AML-193 (cell line): ENCODE results near the gene EIF4A2.

Source experiments
- DNase-seq, 2 experiments: peaks; one replicate each; lab custom pipeline; 2025; lab: John Stamatoyannopoulos, UW

EIF4A2 gene

DNA sequence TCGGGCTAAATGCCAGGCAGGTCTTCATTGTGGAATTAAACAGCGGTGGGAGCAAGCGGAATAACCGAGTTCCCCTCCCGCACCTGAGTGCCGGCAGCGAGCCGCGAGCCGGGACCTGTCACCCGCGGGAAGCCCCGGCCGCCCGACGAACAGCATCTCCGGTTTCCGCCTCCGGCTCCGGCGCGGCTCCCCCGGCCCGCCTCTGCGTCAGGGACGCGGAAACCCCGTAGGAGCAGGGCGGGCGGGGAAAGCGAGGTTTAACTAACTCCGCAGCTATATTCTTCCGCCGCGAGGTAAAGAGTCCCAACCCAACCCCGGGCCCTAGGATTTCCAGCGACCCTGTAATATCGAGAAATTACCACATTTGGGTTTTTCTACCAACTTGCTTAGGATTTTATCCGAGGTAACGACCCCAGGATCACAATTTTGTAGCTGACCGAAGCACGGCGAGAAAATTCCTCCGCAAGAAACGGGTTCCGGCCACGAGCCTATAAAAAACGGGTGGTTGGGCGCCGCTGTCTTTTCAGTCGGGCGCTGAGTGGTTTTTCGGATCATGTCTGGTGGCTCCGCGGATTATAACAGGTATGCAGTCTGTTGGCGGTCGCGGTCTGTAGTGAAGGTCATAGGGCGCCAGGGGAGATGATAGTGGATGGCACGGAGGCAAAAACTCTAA is at the start of gene EIF4A2:
EIF4A2 (plus strand) TSS at position 520 of the 673 bp plus-strand sequence; CDS start at position 554, 34 bp downstream.
- DNase-seq = peak; percentile 83 to 90

DNA sequence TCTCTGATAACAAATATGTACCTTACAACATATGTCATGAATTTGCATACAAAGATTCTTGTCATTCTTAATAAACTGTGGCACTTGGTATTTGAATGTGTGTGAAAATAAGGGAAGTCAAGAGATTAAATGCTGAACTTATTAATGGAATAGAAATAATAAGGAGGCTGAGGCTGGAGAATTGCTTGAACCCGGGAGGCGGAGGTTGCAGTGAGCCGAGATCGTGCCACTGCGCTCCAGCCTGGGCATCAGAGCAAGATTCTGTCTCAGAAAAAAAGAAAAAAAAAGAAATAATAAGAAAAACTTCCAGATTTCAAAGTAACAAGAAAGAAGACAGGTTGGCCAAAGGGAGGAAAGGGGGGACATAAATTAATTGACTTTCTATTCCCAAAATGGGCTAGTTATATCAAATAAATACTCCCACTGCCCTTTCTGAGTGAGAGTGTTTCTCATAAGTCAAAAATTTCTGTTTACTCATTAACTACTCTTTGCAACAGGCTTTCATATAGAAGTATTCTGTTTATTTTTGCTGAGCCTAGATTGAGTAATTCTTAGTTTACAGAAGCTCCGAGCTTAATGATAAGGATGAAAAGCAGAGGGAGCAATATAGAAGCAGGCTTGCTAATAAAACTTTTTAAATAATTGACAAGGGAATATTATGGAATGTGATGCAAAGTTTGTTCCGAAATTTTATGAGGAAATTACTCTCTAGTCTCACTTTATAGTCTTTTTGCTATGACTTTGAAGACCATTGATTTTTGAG is 40.6 kb upstream of the EIF4A2 start:
- DNase-seq = no peak

DNA sequence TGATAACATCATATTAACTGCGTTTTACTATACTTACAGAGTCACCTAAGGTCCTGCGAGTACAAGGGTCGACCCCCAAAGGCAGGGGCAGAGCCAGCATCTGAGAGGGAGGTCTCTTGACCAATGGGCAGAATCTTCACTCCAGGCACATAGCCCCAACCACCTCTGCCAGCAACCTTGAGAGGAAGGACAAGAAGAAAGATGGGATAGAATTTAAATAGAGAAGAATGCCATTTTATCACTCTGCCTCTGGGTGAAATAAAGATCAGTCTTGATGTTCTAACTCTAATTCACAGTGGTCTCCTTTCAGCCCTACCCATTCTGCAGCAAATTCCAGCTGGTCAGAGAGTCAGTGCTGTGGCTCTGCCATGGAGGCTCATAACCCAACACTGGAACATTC is 39.7 kb upstream of the EIF4A2 start:
- no peak for DNase-seq

- no peak for DNase-seq
Measured at GRCh38 chr3:186746008-186746407, 37.4 kb upstream of the EIF4A2 start.

GRCh38 chr3:186750316-186750715 is 33.1 kb upstream of the EIF4A2 start:
- DNase-seq = no peak

DNA sequence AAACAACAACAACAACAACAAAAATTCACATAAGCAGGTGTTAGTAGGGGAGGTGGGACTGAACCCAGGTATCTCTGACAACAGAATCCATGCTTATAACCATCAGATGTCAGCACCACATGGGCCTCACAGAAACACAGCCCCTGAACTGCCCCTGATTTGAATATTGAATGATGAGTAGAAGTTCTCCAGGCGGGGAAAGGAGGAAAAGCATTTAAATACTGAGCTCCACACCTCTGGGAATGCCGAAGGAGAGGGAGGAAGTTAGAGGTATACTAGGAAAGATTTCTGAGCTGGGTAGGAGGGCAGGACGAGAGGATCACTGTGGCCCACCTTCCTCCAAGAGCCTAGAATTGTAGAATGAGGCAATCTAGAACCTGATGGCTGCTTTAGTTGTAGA is 31.9 kb upstream of the EIF4A2 start:
- no peak for DNase-seq

DNA sequence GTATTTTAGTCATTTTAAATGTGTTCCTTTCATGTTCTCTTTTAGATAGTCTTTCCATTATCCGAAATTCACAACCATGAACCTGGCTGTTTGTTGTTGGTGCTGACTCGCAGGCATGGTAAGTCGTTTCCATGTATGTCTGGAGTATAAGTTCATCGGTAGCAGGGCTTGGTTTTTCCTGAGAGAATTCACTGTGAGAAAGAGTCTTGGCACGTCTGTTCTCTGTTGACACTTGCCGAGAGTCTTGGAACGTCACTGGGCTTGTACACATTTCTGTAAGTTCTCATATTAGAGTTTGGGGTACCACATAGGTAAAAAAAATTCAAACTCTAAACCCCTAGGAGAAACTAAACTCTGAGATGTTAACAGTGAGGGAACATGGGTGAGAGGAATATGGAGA is 29.4 kb upstream of the EIF4A2 start:
- DNase-seq = no peak

- no peak for DNase-seq
Measured at GRCh38 chr3:186754871-186755270, 28.5 kb upstream of the EIF4A2 start.

GRCh38 chr3:186757214-186757613 is 26.2 kb upstream of the EIF4A2 start:
- no peak for DNase-seq

DNA sequence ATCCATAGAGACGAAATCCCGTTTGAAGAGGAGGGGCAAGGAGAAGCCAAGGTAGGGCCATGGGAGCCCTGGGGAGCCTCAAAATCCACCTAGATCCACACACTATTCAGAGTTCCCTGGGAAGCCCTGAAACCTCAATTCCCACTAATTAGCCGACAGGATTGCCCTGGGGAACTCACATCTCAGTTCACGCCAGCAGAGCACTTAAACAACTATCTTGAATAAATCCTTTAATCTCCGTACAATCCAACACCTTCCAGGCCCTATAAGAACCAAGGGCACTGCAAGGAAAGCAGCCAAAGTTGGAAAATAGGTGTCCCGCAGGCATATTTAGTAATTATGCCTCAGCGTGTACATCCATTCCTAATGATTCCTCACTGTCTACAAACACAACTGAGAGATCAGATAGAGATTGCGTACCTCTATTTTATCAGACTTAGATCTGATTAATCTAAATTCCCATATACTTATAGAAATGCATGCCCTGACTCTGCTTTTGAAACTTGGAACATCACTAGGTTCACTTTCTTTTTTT is 25.6 kb upstream of the EIF4A2 start:
- no peak for DNase-seq

GRCh38 chr3:186759231-186759930 is 24.0 kb upstream of the EIF4A2 start:
- no peak for DNase-seq

- no peak for DNase-seq
Measured at GRCh38 chr3:186760141-186760833, 23.1 kb upstream of the EIF4A2 start.

GRCh38 chr3:186760897-186761447 is 22.4 kb upstream of the EIF4A2 start:
- DNase-seq = no peak

- DNase-seq = no peak
Measured at GRCh38 chr3:186772281-186772694, 11.1 kb upstream of the EIF4A2 start.

DNA sequence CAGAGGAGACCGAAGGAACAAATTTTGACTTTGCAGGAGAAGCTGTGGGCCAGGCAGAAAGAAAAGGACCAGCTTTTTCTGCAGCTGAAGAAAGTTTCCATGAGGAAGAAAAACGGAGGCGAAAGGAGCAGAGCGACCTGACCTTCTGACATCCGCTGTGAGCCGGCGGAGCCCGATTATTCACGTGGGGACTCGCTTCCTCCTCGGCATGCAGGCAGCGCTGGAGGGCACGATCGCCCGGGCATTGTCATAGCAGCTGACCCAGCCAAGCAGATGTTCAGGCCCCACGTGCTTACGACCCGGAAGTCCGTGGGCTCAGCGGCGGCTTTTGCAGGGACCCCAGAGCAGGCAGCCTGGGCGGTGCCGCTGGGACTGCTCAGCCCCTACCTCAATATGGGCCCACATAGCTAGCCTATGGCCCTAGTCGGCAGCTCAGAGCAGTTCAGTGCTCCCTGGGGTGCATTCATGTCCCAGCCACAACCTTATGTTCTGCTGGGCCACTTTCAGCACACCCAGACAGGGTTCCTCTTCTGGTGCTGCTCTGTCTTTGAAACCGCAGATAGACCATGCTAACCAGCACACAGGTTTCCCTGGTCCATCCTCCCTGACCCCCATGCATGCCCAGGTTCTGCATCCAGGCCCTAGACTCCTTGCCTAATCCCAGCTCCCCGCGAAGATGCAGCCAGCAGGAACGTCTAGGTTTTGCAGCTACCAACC is 10.5 kb upstream of the EIF4A2 start:
- DNase-seq = peak; percentile 91

DNA sequence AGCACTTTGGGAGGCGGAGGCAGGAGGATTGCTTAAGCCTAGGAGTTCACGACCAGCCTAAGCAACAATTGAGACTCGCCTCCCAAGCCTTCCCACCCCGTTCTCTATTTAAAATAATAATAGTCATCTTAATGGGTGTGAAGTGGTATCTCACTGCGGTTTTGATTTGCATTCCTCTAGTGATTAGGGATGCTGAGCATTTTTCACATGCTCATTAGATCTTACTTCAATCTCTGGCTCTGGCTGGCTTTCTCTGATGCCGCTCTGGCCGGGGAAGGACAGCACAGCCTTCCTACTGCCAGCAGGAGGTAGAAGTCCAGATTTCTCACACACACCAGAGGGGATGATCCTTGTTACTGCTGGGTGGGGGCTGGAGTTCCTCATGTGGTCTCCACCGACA is 7.4 kb upstream of the EIF4A2 start:
- DNase-seq = no peak

GRCh38 chr3:186779204-186779603 is 4.2 kb upstream of the EIF4A2 start:
- no peak for DNase-seq

GRCh38 chr3:186782542-186783057 is 777 bp upstream of the EIF4A2 start:
- DNase-seq = peak in 1 of 2 experiments; percentile 48

- DNase-seq = peak; percentile 70 to 71
Measured at GRCh38 chr3:186783731-186784515, 546 bp downstream of the EIF4A2 start.
